ENCODE measurements around the gene DOCK8.
"Not testable (repeated sequence)": the region's sequence is repeated elsewhere in the genome, so short reads cannot be mapped to it uniquely, and the experiment has no call there.

DOCK8 gene

DNA sequence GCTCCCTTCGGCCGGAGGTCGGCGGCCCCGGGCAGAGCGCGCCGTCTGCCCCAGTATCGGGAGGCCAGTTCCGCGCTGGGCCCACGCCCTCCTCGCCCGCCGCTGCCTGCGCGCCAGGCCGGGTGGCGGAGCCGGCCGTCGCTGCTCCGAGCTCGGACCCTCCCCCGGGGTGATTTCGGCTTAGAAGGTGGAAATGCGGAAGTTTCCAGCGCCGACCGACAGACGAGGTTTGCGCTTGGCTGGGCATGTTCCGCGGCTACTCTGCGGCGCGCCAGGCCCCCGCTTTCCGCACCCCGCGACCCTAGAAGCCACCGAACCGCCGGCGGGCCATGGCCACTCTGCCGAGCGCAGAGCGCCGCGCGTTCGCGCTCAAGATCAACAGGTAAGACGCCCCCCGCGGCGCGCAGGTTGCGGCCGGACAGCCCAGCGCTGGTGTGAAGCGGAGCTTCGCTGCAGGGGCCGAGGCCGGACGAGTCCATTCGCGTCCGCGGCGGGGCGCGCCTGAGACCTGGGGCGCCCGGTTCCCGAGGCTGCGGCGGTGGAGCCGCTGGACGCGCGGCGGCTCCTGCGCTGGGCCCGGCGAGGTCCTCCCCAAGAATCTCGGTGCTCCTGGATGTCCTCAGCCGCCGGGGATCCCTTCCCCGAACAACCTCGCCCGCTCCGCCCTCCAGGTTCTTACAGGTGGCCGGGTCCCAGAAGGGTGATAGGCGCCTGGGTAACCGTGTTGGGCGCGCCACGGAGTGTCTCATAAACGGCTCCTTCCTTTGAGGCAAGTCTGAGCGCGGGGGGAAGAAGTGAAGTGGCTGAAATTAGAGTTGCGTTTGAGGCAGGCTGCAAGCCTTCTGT, at the start of gene DOCK8:
TSS of gene DOCK8 (plus strand) at position 218 of the 846 bp plus-strand sequence. CDS start at position 330, 112 bp downstream.
- DNase-seq: no peak

DNA sequence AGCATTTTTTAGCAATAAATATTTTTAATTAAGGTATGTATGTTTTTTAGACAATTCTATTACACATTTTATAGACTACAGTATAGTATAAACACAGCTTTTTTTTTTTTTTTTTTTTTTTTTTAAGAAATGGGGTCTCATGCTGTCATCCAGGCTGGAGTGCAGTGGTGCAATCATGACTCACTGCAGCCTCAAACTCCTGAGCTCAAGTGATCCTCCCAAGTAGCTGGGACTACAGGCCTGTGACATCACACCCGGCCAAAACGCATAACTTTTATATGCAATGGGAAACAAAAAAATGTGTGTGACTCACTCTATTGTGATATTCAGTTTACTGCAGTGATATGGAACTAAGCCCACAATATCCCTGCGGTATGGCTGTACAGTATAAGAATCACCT, 44.9 kb upstream of the DOCK8 start:
- DNase-seq: not testable (repeated sequence)

GRCh38 chr9:178140-178825, 36.4 kb upstream of the DOCK8 start:
- not testable (repeated sequence) for DNase-seq

- not testable (repeated sequence) for DNase-seq
Measured at GRCh38 chr9:178970-179383, 35.7 kb upstream of the DOCK8 start, which contains the start of gene ZNG1A. Gene ZNG1A (minus strand): TSS chr9:179056. CDS start chr9:178969, 87 bp downstream.

GRCh38 chr9:199601-200000, 15.1 kb upstream of the DOCK8 start:
- DNase-seq: not testable (repeated sequence)

DNA sequence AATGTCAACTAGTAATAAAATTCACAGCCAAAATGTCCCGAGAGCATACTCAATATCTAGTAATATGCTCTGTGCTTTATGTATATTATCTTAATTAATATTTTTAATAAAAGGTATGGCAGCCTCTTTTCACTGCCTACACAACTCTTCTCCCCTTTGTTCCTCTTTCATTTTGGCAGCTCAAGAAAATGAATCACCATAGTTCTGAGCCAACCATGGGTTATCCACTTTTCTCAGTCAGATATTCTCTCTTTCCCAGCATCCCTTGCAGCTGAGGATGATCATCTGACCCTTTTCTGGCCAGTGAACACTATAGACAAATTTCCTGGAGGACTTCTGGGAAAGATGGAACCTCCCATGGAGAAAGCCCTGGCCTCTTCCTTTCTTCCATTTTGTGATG, 8.2 kb upstream of the DOCK8 start:
- no peak for DNase-seq

DNA sequence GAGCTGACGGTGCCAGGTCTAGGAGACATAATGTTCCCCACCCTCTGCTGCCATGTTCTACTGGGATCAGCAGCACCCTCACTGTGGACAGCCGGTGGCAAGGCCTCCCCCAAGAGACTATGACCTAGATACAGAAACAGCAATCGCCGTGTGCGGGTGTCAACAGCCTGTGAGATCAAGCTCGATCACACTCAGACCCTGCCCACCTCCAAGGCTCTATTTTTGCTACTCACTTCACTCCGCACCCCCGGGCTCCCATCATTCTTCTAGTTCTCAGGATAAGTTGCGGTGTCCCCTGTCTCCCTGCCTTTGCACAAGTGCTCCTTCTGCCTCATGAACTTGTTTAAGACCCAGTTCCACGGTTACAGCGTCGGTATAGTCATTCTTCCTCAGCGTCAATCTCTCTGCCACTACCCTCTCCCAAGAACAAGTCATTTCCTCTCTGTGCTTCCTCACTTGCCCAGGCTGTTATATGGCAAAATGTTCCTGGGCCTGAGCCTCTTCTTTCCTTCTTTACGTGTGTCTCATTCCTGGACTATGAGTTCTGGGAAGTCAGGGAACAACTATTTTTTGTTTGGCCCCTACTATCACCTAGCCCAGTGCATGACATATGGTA, 5.4 kb upstream of the DOCK8 start:
- DNase-seq: no peak

DNA sequence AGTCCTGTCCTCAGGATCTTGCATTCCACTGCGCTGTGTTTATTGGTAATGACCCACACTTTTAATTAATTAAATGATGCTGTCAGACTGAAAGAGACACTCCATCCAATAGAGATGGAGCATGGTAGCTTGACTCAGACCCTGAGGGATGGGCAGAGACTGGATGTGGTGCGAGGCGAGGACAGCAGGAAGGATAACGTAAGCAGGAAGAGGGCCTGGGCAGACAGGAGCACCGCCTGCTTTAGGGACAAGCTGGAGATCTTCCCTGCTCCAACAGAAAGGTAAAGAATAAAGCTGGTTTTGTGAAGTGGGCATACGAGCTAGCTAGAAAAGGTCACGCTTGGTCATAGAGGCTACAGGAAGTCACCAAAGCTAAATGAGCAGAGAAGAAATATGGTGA, 3.6 kb upstream of the DOCK8 start:
- DNase-seq: no peak

DNA sequence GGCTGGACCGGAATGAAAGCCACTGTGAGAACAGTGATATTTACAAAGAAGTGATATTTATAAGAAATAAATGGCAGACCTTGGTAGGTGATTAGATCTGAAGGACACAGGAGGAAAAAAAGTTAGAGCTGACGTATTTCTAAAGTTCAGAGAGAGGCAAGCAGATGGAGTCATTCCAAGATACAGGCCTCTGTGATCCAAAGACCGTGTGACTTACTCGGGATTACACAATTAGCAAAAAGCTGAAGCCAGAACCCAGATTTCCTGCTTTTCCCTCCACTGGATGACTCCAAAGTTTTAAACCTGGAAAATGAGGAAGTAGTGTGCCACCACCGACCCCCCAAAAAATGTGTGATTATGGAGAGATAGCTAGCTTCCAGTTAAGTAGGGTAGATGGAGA, 3.1 kb upstream of the DOCK8 start:
- DNase-seq: no peak

- DNase-seq: no peak
Measured at GRCh38 chr9:212297-212696, 2.4 kb upstream of the DOCK8 start.

DNA sequence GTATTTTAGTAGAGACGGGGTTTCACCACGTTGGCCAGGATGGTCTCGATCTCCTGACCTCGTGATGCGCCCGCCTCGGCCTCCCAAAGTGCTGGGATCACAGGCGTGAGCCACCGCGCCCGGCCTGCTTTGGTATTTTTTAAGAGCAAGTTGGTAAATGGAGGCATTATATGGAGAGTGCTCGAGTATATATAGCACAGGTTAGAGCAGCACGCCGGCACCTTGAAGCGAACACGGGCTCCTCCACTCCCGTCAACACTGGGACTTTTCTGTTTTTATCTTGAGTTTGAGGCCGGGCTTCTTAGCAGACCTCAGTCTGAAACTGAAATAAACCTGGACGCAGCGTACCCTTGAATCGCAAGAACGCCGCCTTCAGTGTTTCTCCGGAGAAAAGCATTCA, 764 bp upstream of the DOCK8 start:
- DNase-seq: not testable (repeated sequence)

- DNase-seq: no peak
Measured at GRCh38 chr9:214351-214647, 366 bp upstream of the DOCK8 start.

DNA sequence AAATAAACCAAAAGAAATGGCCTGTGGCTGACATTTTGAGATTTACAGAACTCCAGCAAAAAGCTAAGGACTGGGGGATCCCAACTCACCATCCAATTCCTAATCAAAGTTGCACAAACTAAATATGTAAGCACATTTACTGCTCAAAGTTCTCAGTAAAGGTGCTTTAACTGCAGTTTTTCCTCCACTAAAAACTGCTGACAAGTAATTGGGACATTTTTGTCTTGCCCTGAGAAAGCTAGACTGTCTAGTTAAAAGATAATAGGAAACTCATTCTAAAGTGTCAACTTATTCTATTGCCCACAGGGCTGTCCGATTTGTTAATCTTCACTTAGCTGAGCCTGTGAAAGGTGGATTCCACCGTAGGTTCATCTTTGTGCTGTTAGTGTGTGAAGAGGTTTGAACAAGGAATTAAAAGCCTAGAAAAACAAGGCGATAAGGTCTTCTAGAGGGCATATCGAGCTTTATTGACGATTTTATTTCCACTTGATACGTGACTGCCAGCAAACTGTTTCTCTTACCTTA, 1.0 kb downstream of the DOCK8 start:
- no peak for DNase-seq

DNA sequence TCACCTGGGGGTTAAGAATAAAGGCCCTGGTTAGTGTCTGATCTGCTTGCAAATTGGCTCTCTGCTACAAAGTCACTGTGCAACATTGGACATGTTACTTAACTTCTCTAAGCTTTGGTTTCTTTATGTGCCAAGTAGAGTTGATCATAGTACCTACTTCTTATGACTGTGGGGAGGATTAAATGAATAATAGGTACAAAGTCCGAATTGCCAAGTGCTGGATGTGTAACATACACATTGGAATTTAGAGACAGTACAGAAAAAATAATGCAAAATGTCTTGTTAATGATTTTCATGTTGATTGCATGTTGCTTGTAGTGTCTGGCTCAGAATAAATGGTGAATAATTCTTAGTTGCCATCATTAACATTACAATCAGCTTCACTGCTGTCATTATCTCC, 2.2 kb downstream of the DOCK8 start:
- no peak for DNase-seq

DNA sequence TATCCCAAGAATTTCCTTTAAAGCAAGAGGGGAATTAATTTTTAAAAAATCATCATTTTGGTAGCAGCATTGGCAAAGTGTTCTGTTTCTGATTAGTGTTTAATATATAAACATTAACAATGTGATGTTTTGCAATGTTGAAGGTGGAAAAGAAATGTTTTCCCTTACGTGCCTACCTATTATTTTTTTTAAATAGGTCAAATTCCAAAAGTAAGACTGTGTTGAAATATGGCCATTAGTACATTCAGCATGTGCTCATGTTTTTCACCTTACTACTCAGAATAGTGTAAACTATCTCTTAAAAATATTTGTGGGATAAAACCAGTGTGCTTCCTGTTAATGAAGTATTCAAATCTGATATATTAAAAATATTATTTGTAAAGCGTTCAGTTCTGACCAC, 3.3 kb downstream of the DOCK8 start:
- no peak for DNase-seq

GRCh38 chr9:219036-219435, 4.4 kb downstream of the DOCK8 start:
- DNase-seq: not testable (repeated sequence)

DNA sequence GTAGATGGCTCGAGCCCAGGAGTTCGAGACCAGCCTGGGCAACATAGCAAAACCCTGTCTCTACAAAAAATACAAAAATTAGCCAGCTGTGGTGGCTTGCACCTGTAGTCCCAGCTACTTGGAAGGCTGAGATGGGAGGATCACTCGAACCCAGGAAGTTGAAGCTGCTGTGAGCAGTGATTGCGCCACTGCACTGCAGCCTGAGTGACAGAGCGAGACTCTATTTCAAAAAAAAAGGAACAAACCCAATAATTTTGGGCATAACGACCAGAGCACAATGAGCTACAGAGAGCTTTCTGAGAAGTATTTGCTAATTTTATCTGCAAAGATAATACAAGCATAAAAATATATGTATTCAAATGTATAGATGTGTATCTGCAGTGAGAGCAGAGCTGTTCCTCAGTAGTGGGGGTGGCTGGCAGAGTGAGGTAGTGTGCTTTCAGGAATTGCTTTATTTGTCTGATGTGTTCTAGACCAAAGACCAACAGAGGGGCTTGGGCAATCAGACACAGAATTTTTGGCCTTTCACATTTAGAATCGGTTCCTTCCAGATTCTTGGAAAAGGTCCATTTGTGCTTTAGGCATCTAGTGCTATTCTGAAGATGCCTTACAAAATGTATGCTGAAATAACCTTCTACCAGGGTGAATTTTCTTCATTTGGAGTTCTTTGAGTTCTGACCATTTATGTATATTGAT, 5.2 kb downstream of the DOCK8 start:
- DNase-seq: no peak

- no peak for DNase-seq
Measured at GRCh38 chr9:221989-222776, 7.5 kb downstream of the DOCK8 start.

GRCh38 chr9:223152-223551, 8.5 kb downstream of the DOCK8 start:
- DNase-seq: no peak

DNA sequence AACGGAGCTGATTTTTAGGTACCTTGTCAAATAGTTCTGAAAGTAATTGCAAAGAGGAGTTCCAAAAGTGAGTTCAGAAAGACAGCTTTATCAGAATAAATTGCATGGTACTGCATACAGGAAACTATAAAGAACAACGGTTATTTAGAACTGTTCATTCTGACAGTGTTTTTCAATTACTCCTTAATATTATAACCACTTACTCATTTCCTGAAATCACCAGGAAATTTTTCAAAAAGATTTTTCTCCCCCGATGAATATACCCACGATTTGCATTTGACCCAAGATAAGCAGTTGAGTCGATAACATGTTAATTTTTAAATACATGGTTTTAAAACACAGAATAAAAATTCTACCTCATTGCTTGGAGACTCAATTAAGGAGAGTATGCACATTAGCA, 9.4 kb downstream of the DOCK8 start:
- DNase-seq: no peak

DNA sequence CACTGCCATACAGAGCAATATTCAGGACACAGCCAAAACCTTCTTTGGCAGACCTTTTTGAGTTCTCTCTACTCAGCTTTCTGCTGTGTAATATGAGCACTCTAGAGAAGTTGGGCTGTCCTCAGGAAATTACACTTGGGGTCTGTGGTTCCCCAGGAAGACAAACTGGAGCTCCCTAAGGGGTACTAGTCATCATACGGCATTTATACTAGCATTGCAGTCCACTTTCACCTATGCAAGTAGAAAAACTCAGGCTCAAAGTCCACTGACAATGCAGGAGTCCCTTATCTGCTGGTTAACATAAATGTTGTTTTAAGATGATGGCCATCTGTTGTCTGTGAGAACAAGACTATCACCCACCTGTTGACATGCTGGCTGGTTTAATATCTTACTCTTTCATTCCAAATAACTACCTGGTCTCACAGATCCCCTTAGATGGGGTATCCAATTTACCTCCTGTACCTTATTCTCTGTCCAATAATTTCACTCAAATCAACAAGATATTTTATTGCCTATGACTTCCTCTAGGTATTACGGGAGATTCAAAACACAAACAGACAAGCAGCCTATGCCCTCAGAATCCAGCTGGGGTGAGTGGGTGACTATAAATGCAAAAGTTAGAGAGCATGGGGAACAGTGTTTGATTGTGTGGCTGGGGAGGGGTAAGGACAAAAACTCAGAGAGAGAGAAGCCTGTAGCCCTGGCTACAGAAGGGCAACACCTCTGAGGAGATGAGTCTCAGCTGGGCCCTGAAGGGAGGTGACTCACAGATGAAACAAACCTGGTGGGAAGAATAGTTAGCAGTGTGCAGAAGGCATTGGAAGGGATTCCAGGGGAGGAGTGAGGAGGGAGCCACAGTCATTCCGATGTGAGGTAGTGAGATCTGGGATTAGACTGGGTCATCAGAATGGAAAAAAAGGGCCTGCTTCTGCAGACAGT, 10.2 kb downstream of the DOCK8 start:
- DNase-seq: no peak

Data from fibroblast of skin of right quadriceps (primary cell).